ENCODE results near the gene VPREB1.
A peak's percentile ranks its signal among the peaks of the same experiment; 100 is the strongest.
"Not testable (repeated sequence)": the region's sequence is repeated elsewhere in the genome, so short reads cannot be mapped to it uniquely, and the experiment has no call there.

VPREB1 gene

DNA sequence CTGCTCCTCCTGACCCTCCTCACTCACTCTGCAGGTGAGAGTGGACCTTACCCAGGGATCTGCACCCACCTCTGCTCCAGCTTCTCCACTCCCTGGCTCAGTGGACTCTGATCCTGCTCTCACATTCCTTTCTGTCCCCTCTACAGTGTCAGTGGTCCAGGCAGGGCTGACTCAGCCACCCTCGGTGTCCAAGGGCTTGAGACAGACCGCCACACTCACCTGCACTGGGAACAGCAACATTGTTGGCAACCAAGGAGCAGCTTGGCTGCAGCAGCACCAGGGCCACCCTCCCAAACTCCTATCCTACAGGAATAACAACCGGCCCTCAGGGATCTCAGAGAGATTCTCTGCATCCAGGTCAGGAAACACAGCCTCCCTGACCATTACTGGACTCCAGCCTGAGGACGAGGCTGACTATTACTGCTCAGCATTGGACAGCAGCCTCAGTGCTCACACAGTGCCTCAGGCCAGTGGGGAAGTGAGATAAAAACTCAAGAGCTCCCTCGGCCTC is 29.7 kb upstream of the VPREB1 start:
- no peak for DNase-seq

GRCh38 chr22:22215659-22216449 is 28.7 kb upstream of the VPREB1 start:
- no peak for DNase-seq

GRCh38 chr22:22216450-22216959 is 28.1 kb upstream of the VPREB1 start:
- DNase-seq: no peak

- no peak for DNase-seq
Observed at GRCh38 chr22:22218302-22218701, 26.3 kb upstream of the VPREB1 start.

- DNase-seq: no peak
Observed at GRCh38 chr22:22219140-22219996, 25.2 kb upstream of the VPREB1 start.

DNA sequence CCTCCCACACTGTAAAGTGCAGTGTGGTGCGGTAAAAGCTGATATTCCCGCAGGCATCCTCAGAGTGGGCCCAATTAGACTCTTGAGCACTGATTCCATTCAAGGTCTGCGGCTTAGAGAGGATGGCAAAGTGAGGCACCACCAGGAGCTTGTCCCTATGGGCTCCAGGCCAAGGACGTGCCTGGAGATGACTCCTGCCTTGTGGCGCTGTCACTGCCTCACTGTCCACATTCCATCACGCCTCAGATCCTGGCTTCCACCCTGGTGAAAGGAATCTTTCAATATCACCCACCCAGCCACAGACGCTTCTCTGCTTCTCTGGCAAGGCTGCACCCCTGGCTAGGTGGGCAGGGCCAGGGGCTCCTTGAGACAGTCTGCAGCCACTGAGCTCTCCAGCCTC is 23.5 kb upstream of the VPREB1 start:
- not testable (repeated sequence) for DNase-seq

GRCh38 chr22:22226448-22227187 is 18.0 kb upstream of the VPREB1 start:
- no peak for DNase-seq

DNA sequence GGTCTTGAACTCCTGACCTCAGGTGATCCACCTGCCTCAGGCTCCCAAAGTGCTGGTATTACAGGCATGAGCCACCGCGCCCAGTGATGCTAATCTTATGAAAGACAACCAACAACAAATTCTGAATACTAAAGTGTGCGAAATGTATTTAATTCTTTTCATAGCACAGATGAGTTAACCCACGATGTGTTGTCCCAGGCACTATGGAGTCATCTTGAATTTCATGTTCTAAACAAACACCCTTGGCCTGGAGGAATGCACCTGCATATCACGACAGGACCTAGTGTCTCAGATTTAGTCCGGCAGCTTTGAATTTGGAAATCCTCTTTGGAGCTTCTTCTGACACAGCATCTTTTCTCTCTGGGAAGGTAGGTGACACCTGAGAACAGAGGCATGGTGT is 16.2 kb upstream of the VPREB1 start:
- DNase-seq: no peak

- no peak for DNase-seq
Observed at GRCh38 chr22:22228921-22229320, 15.7 kb upstream of the VPREB1 start.

GRCh38 chr22:22229683-22230420 is 14.7 kb upstream of the VPREB1 start:
- no peak for DNase-seq

GRCh38 chr22:22230438-22230837 is 14.1 kb upstream of the VPREB1 start:
- no peak for DNase-seq

DNA sequence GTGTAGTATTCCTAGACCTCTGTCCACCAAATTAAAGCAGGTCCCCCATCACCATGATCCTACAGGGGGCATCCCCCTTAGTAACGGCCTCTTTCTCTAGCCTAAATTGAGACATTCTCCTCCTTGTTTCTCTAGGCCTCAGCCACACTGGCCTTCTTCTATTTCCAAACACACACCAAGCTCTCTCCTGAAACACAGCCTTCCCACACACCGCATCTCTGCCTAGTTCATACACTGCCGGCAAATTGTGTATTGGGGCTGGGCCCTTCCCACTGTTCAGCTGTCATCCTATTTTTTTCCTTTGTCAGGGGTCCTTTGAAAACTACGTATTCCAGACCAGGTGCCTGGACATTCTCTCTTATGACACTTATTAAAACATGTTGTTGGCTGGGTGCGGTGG is 11.5 kb upstream of the VPREB1 start:
- DNase-seq: no peak

DNA sequence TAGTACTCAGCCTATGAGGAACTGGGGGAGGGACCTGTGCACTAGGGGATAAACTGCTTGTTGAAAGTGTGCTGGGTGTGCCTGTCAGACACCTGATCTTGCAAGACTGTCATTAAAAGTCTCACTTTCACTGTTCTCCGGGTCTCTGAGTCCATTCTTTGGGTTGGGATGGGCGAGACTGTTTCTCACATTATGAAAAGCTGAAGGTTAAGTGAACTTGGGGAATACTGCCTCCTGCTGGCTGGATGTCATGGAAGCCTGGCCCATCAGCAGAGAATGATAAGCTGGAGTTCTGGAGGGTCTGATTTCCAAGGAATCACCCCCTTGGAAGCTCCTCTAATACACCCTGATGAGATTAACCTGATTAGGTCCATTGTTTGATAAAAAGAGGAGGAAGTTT is 9.0 kb upstream of the VPREB1 start:
- peak in 2 of 14 donors; percentile 1 to 2 for DNase-seq

DNA sequence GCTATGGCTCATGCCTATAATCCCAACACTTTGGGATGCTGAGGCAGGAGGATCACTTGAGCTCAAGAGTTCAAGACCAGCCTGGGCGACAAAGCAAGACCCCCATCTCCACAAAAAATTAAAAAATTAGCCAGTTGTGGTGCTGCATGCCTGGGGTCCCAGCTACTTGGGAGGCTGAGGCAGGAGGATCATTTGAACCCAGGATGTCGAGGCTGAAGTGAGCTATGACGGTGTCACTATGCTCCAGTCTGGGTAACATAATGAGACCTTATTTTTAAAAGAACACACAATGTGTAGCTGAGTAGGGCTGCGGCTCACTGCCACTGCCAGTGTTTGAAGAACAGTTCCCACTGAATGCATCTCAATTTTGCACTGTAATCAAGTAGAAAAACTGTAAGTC is 7.1 kb upstream of the VPREB1 start:
- no peak for DNase-seq

DNA sequence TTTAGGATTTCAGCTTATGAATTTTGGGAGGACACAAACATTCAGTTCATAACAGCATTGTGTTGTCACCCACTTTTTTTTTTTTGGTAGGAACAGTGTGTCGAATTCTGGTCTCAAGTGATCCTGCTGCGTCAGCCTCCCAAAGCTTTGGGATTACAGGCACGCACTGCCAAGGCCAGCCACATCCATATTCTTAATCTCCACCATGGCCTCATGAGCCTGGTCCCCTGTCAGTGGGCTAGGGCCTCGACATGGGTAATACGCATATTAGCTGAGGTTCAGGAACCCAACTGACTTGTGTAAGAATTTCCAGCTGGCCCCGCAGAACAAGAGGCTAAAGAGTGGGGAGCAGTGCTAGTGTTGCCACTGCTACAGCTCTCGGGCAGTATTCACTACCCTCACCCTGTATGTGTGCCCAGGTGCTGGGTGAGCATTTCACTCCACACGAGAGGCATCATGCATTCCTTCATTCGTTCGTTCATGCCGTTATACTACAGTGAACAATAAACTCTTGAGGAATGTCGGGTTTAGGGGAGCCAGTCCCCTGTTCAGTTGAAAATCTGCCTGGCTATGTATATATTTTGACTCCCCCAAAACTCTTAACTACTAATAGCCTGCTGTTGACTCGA is 5.2 kb upstream of the VPREB1 start:
- DNase-seq: no peak

- DNase-seq: no peak
Observed at GRCh38 chr22:22241554-22241898, 3.1 kb upstream of the VPREB1 start.

- no peak for DNase-seq
Observed at GRCh38 chr22:22242488-22242887, 2.1 kb upstream of the VPREB1 start.

GRCh38 chr22:22243033-22243680 is 1.4 kb upstream of the VPREB1 start:
- DNase-seq: no peak

- DNase-seq: no peak
Observed at GRCh38 chr22:22245256-22245909, 797 bp downstream of the VPREB1 start.

- DNase-seq: no peak
Observed at GRCh38 chr22:22245935-22246525, 1.4 kb downstream of the VPREB1 start.

Data from C1 segment of cervical spinal cord (tissue), 14 donors.